ENCODE measurements around the gene PXDN. TPM values are rescaled to one million over a fixed set of nuclear protein-coding genes. Genes with fewer than 3 reads are reported as not detected.

Gene PXDN
- total RNA-seq, 1 donor from 2014 or later, result 459 TPM

GRCh38 chr2:1674766-1675397 is 69.4 kb downstream of the PXDN start:
- peaks cover 57% of the 10 kb centered on the region for H3K36me3 Mint-ChIP-seq (ENCODE audit: unreplicated experiment)
- no peaks in the 10 kb centered on the region for H3K9me3 Mint-ChIP-seq (ENCODE audit: unreplicated experiment)
- peaks cover 9% of the 10 kb centered on the region for H3K4me1 Mint-ChIP-seq (ENCODE audit: unreplicated experiment)
- no peak overlapping the region for H3K27ac Mint-ChIP-seq (ENCODE audit: unreplicated experiment)
- TF ChIP-seq CTCF (IDR thresholded peaks at IDR 0.05), result no peak
- H3K4me3 Mint-ChIP-seq (ENCODE audit: unreplicated experiment), result no peak overlapping the region
- H3K27me3 Mint-ChIP-seq (ENCODE audit: unreplicated experiment), result no peaks in the 10 kb centered on the region
- no peak for DNase-seq (ENCODE audit: extremely low spot score, unreplicated experiment)

- DNase-seq (ENCODE audit: extremely low spot score, unreplicated experiment), result no peak
- Mint-ChIP-seq H3K27ac (ENCODE audit: unreplicated experiment) (no peak overlapping the region), H3K4me3 (ENCODE audit: unreplicated experiment) (no peak overlapping the region), H3K27me3 (ENCODE audit: unreplicated experiment) (no peaks in the 10 kb centered on the region), H3K36me3 (ENCODE audit: unreplicated experiment) (peaks cover 59% of the 10 kb centered on the region), H3K9me3 (ENCODE audit: unreplicated experiment) (no peaks in the 10 kb centered on the region), H3K4me1 (ENCODE audit: unreplicated experiment) (peaks cover 9% of the 10 kb centered on the region)
- no peak for TF ChIP-seq CTCF (IDR thresholded peaks at IDR 0.05)
These were observed 70.0 kb downstream of the PXDN start for GRCh38 chr2:1674276-1674675.

- no peak overlapping the region for H3K27ac Mint-ChIP-seq (ENCODE audit: unreplicated experiment)
- H3K4me3 Mint-ChIP-seq (ENCODE audit: unreplicated experiment), result no peak overlapping the region
- H3K36me3 Mint-ChIP-seq (ENCODE audit: unreplicated experiment), result peaks cover 67% of the 10 kb centered on the region
- DNase-seq (ENCODE audit: extremely low spot score, unreplicated experiment), result no peak
- no peaks in the 10 kb centered on the region for H3K27me3 Mint-ChIP-seq (ENCODE audit: unreplicated experiment)
- H3K9me3 Mint-ChIP-seq (ENCODE audit: unreplicated experiment), result no peaks in the 10 kb centered on the region
- TF ChIP-seq CTCF (IDR thresholded peaks at IDR 0.05), result no peak
- H3K4me1 Mint-ChIP-seq (ENCODE audit: unreplicated experiment), result peaks cover 9% of the 10 kb centered on the region
These were observed 71.0 kb downstream of the PXDN start for GRCh38 chr2:1673160-1673944.

- no peak for DNase-seq (ENCODE audit: extremely low spot score, unreplicated experiment)
- no peaks in the 10 kb centered on the region for H3K9me3 Mint-ChIP-seq (ENCODE audit: unreplicated experiment)
- peaks cover 67% of the 10 kb centered on the region for H3K36me3 Mint-ChIP-seq (ENCODE audit: unreplicated experiment)
- H3K27me3 Mint-ChIP-seq (ENCODE audit: unreplicated experiment), result no peaks in the 10 kb centered on the region
- H3K27ac Mint-ChIP-seq (ENCODE audit: unreplicated experiment), result no peak overlapping the region
- TF ChIP-seq CTCF (IDR thresholded peaks at IDR 0.05), result no peak
- H3K4me3 Mint-ChIP-seq (ENCODE audit: unreplicated experiment), result no peak overlapping the region
- H3K4me1 Mint-ChIP-seq (ENCODE audit: unreplicated experiment), result peaks cover 9% of the 10 kb centered on the region
These were observed 71.6 kb downstream of the PXDN start for GRCh38 chr2:1672738-1673137.

- no peak for TF ChIP-seq CTCF (IDR thresholded peaks at IDR 0.05)
- no peaks in the 10 kb centered on the region for H3K9me3 Mint-ChIP-seq (ENCODE audit: unreplicated experiment)
- no peak overlapping the region for H3K4me3 Mint-ChIP-seq (ENCODE audit: unreplicated experiment)
- H3K36me3 Mint-ChIP-seq (ENCODE audit: unreplicated experiment), result peaks cover 72% of the 10 kb centered on the region
- H3K27me3 Mint-ChIP-seq (ENCODE audit: unreplicated experiment), result no peaks in the 10 kb centered on the region
- DNase-seq (ENCODE audit: extremely low spot score, unreplicated experiment), result no peak
- peaks cover 9% of the 10 kb centered on the region for H3K4me1 Mint-ChIP-seq (ENCODE audit: unreplicated experiment)
- H3K27ac Mint-ChIP-seq (ENCODE audit: unreplicated experiment), result peak overlapping the region; percentile 31
These were observed 72.4 kb downstream of the PXDN start for GRCh38 chr2:1671916-1672315.

Measured in osteocyte (in vitro differentiated cells).